ENCODE results near the gene ATP10B. TPM values are rescaled to one million over a fixed set of nuclear protein-coding genes. Genes with fewer than 3 reads are reported as not detected.

Gene ATP10B
- total and polyA plus RNA-seq, 12 donors: 0.01 to 0.15 (median 0.04) TPM; not detected in 9

GRCh38 chr5:160851451-160851850 is 560 bp downstream of the ATP10B start:
- Histone ChIP-seq H3K27me3 (no peaks in the 10 kb centered on the region), H3K4me1 (no peaks in the 10 kb centered on the region), H3K9me3 (no peaks in the 10 kb centered on the region), H3K4me3 (no peak overlapping the region), H3K27ac (no peak overlapping the region), H3K36me3 (no peaks in the 10 kb centered on the region)
- TF ChIP-seq CTCF (IDR thresholded peaks at IDR 0.05): no peak
- intact Hi-C loops (cut with DNase I): no loop called here
- 85 to 86% methylated on average over 2 of the region's 2 CpGs for WGBS, 2 donors
- ATAC-seq: no peak
- no peak for DNase-seq

- no peak for ATAC-seq
- H3K27me3 ChIP-seq: no peaks in the 10 kb centered on the region
- no peak for TF ChIP-seq CTCF (IDR thresholded peaks at IDR 0.05)
- no peak overlapping the region for H3K27ac ChIP-seq
- WGBS, 2 donors: 7 to 13% methylated on average over 3 of the region's 3 CpGs
- no peaks in the 10 kb centered on the region for H3K36me3 ChIP-seq
- H3K4me1 ChIP-seq: no peaks in the 10 kb centered on the region
- no peak for DNase-seq
- no peak overlapping the region for H3K4me3 ChIP-seq
- no peaks in the 10 kb centered on the region for H3K9me3 ChIP-seq
- intact Hi-C loops (cut with DNase I): no loop called here
These were observed 1.6 kb downstream of the ATP10B start for GRCh38 chr5:160850421-160850820.

- Histone ChIP-seq H3K9me3 (no peaks in the 10 kb centered on the region), H3K27ac (no peak overlapping the region), H3K27me3 (no peaks in the 10 kb centered on the region), H3K4me1 (no peaks in the 10 kb centered on the region), H3K36me3 (no peaks in the 10 kb centered on the region), H3K4me3 (no peak overlapping the region)
- no peak for DNase-seq
- no peak for TF ChIP-seq CTCF (IDR thresholded peaks at IDR 0.05)
- WGBS, 2 donors: 78 to 80% methylated on average over 5 of the region's 5 CpGs
- ATAC-seq: no peak
- intact Hi-C loops (cut with DNase I): no loop called here
These were observed 4.4 kb downstream of the ATP10B start for GRCh38 chr5:160847526-160848085.

- Histone ChIP-seq H3K36me3 (no peaks in the 10 kb centered on the region), H3K4me3 (no peak overlapping the region), H3K4me1 (no peaks in the 10 kb centered on the region), H3K27me3 (no peaks in the 10 kb centered on the region), H3K27ac (no peak overlapping the region), H3K9me3 (no peaks in the 10 kb centered on the region)
- intact Hi-C loops (cut with DNase I): no loop called here
- TF ChIP-seq CTCF (IDR thresholded peaks at IDR 0.05): no peak
- ATAC-seq: no peak
- 72 to 74% methylated on average over 3 of the region's 3 CpGs for WGBS, 2 donors
- DNase-seq: no peak
These were observed 5.4 kb downstream of the ATP10B start for GRCh38 chr5:160846642-160847041.
